Left ventricle myocardium superior (tissue), 1 donor: ENCODE results near the gene DCPS. TPM values are rescaled to one million over a fixed set of nuclear protein-coding genes. Genes with fewer than 3 reads are reported as not detected.
A peak's percentile ranks its signal among the peaks of the same experiment; 100 is the strongest.
"Not testable (repeated sequence)": the region's sequence is repeated elsewhere in the genome, so short reads cannot be mapped to it uniquely, and the experiment has no call there.

Source experiments
- ATAC-seq: fragments of 200-7000 bp; cut with Tn5 transposase; one replicate; pipeline ENCODE4 v1.9.1; 2020; ENCODE audit warnings: mild to moderate bottlenecking, moderate library complexity
- DNase-seq: peaks from one replicate; pipeline ENCODE4 v3.0.0-alpha.2; 2020
- intact Hi-C: fragments of 100-400 bp; cut with micrococcal nuclease; formaldehyde crosslinking; loops from one replicate; pipeline ENCODE4 v1.11.0; 2022
- long read RNA-seq: library from polyadenylated mRNA; unstranded; transcript quantifications from one replicate; pipeline ENCODE4 v2.0.0, GENCODE V29; 2021
- total RNA-seq: library from RNA; stranded (reverse); fragmentation: NEBNext Ultra II Directional; extraction: Animal tissue kit (Norgen Biotek cat#: 25700); gene quantifications from one replicate; pipeline ENCODE4 v1.2.1, GENCODE V29; 2021
- donor health status: DM: no; HTN: yes; CAD: no; lungs with severe emphysema.

DCPS gene, protein sequence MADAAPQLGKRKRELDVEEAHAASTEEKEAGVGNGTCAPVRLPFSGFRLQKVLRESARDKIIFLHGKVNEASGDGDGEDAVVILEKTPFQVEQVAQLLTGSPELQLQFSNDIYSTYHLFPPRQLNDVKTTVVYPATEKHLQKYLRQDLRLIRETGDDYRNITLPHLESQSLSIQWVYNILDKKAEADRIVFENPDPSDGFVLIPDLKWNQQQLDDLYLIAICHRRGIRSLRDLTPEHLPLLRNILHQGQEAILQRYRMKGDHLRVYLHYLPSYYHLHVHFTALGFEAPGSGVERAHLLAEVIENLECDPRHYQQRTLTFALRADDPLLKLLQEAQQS
- total RNA-seq, result 11.1 TPM
- long read RNA-seq, transcript DCPS-201 (6 exons, 1,479 nt), result major isoform, 10 of 12 reads
- long read RNA-seq, partial matches to known transcripts, result 0 of 12 reads
- long read RNA-seq, other reads (novel, unspliced or antisense), result 2 of 12 reads

GRCh38 chr11:126303623-126304456, at the start of gene DCPS:
DCPS (plus strand) TSS chr11:126304060; CDS start chr11:126304081, 21 bp downstream.
- intact Hi-C loops, result no loop called here
- DNase-seq (peak; percentile 96), ATAC-seq (peak; percentile 99)

DNA sequence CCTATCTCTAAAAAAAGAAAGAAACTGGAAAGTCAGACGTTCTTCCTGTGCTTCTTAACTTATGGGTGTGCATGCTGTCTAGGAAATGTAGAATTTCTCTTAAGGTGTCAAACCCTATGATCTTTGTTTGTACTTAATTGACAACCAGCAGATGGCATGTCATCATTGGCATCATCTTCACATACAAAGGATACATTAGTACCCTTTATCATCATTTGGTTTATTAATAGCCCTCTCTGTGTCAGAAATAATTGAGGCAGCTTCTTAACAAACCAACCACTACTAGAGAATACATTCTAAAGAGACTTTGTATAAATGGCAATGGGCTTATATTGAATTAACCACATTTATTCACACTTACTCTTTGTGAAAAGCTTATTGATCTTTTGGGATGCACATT, 49.0 kb upstream of the DCPS start:
- no peak for ATAC-seq
- intact Hi-C loops, result no loop called here

GRCh38 chr11:126255507-126255906, 48.4 kb upstream of the DCPS start:
- ATAC-seq, DNase-seq, intact Hi-C loops: not testable (repeated sequence)

More for the DNA sequence above, 49.0 kb upstream of the DCPS start:
- no peak for DNase-seq

DNA sequence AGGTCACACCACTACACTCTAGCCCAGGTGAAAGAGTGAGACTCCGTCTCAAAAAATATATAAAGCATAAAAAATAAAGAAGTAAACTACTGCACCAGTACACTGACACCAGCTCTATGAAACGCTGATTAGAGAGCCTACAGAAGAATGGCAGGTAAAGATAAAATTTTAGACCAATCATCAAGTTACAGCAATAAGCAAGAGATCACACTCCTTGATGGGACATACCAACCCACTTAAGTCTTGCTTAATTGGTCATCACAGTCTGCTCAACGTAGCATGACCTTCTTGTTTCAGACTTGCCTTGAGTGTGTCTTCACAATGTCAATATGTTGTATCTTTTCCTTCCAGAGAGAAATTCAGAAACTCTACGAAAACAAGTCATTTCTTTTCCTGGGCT, 47.6 kb upstream of the DCPS start:
- DNase-seq, result no peak
- ATAC-seq, result no peak
- intact Hi-C loops, result no loop called here

- no peak for DNase-seq
- ATAC-seq, result no peak
- intact Hi-C loops, result no loop called here
Measured at GRCh38 chr11:126257144-126257543, 46.7 kb upstream of the DCPS start.

DNA sequence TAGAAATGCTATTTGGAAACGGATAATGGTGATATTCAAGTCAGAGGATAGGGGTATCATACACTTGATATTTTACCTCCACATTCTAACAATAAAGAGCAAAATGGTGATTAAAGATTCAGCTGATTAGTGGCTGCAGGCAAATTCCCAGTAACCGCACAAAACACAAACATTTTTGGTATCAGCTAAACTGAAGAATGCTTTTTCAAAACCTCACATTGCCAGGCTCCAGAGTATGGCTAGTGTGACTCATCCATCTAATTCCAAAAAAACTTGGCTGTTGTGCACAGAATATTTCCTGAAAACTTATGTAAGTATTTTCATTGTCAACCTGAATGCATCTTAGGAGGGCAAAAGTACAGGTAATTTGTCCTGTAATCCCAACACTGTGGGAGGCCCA, 46.1 kb upstream of the DCPS start:
- ATAC-seq (no peak), DNase-seq (no peak)
- intact Hi-C loops, result no loop called here

- intact Hi-C loops, result loop anchor here (10.0 kb wide), 1 partner anchor 47 kb away; the partner anchor contains the start of genes FAM118B and RPUSD4
- ATAC-seq, result no peak
Measured at GRCh38 chr11:126262216-126262615, 41.6 kb upstream of the DCPS start.

GRCh38 chr11:126263489-126263888, 40.4 kb upstream of the DCPS start:
- intact Hi-C loops, result loop anchor here (10.0 kb wide), 1 partner anchor 49 kb away; the partner anchor contains the start of genes FAM118B and RPUSD4
- no peak for ATAC-seq
- no peak for DNase-seq

More at GRCh38 chr11:126262216-126262615, 41.6 kb upstream of the DCPS start:
- no peak for DNase-seq

DNA sequence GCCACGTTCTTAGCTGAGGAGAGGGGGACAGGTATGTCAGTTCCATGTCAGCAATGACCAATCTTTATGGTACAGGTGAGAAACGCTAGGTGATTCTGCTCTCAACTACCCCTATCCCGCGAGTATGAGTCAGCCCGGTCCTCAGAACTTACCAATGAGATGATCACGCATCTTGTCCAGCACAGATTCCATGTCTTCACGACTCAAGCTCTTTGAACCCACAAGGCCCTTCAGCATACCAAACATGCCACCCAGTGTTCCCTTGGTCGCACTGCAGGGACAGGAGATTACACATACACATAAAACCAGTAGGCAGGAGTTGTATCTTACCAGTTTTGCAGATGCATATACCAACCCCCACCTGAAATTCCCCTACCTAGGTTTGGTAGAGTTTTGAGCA, 38.0 kb upstream of the DCPS start:
- intact Hi-C loops, result loop anchor here (10.0 kb wide), 1 partner anchor 51 kb away; the partner anchor contains the start of genes FAM118B and RPUSD4
- DNase-seq (no peak), ATAC-seq (no peak)

DNA sequence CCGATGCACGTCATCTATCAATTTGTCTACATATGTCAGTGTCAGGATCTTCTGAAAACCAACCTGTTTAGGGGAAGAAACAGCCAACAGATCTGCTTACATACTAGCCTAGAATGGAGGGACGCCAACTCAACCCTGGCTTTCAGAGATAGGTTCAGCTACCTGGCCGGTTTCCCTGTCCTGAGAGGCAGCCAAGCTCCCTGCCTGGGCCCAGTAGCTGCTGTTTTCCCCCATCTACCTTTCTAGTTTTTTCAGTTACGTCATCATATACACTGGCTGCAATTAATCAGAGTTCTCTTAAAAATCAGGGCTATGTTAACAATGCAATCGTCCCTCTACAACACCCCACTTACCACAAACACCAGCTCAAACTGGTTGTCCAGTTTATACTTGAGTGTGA, 36.2 kb upstream of the DCPS start:
- ATAC-seq (no peak), DNase-seq (no peak)
- intact Hi-C loops, result loop anchor here (10.0 kb wide), 1 partner anchor 53 kb away; the partner anchor contains the start of genes FAM118B and RPUSD4

- DNase-seq (no peak), ATAC-seq (peak; percentile 29)
- intact Hi-C loops, result loop anchor here (10.0 kb wide), 1 partner anchor 54 kb away; the partner anchor contains the start of genes FAM118B and RPUSD4
Measured at GRCh38 chr11:126268361-126268707, 35.5 kb upstream of the DCPS start.

- intact Hi-C loops, result loop anchor here (10.0 kb wide), 1 partner anchor 54 kb away; the partner anchor contains the start of genes FAM118B and RPUSD4
- ATAC-seq (peak; percentile 99), DNase-seq (peak; percentile 100)
Measured at GRCh38 chr11:126268708-126269579, 34.9 kb upstream of the DCPS start, which contains the start of the genes FOXRED1 and SRPRA. FOXRED1 (plus strand) TSS chr11:126269154; CDS start chr11:126269207, 53 bp downstream. SRPRA (minus strand) TSS chr11:126268895; CDS start chr11:126268804, 91 bp downstream.

GRCh38 chr11:126277322-126277721, 26.5 kb upstream of the DCPS start:
- intact Hi-C loops, result no loop called here
- ATAC-seq (no peak), DNase-seq (no peak)

- intact Hi-C loops, result no loop called here
Measured at GRCh38 chr11:126277780-126278179, 26.1 kb upstream of the DCPS start.

GRCh38 chr11:126279191-126279590, 24.7 kb upstream of the DCPS start:
- no peak for DNase-seq
- ATAC-seq, result no peak

More at GRCh38 chr11:126277780-126278179, 26.1 kb upstream of the DCPS start:
- DNase-seq (no peak), ATAC-seq (no peak)

GRCh38 chr11:126280595-126280994, 23.3 kb upstream of the DCPS start:
- intact Hi-C loops, result no loop called here
- DNase-seq (no peak), ATAC-seq (no peak)

More at GRCh38 chr11:126279191-126279590, 24.7 kb upstream of the DCPS start:
- intact Hi-C loops, result no loop called here

DNA sequence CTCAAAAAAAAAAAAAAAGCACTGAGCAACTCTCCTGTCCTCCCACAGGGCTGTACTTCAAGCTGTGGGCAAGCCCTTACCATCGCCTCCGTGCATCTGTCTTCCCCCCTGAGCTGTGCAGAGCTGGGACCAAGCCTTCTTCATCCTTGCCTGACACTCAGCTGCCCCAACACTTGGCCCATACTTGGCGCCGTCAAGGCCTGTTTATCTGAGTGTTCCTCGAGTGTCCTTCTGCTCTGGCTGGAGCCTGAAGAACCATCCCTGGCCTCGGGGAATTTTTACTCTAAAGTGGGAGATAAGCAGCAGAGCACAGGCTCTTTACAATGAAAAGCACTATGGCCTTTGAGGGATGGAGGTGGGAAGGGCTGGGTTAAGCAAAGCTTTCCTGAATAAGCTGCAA, 22.6 kb upstream of the DCPS start:
- no peak for DNase-seq
- no peak for ATAC-seq
- intact Hi-C loops, result no loop called here

DNA sequence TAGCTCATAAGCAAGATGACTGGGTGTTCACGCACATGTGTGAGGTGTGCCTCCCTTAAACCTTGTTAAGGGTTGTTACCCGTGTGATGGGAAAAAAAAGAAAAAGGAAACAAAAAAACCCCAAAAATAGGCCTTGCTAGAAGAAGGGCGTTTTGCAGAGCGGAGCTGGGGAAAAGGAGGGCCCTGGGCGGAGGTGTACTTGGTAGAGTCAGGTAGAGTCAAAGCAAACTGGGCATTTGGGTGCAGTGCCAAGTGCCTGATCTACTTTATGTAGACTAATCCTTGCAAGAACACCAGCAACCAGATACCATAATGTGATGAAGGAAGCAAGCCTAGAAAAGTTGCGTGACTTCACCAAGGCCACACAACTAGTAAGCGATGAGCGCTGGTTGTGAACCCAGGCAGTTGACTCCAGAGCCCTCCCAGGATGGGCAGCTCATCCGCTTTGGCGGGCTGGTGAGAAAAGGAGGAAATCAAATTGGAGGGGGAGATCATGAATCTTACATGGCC, 22.1 kb upstream of the DCPS start:
- no peak for ATAC-seq
- DNase-seq, result no peak
- intact Hi-C loops, result no loop called here
